Measurements from ENCODE around the gene COPS7A.

GRCh38 chr12:6694701-6695100 lies 29.1 kb upstream of the COPS7A start:
- no peak for TF ChIP-seq CTCF (IDR thresholded peaks at IDR 0.05)
- no peak for TF ChIP-seq POLR2A (IDR thresholded peaks at IDR 0.05)
- no peak for TF ChIP-seq POLR2AphosphoS5 (IDR thresholded peaks at IDR 0.05)

Data from sigmoid colon (tissue), 4 donors.